Endothelial cell of umbilical vein (primary cell): ENCODE results near the gene PRKG1. TPM values are rescaled to one million over a fixed set of nuclear protein-coding genes. Genes with fewer than 3 reads are reported as not detected.

ENCODE experiments used
- BruUV-seq: library from RNA; stranded (reverse); fragments of 400-500 nt; replicated peaks from 2 replicates; lab custom pipeline; 2021; lab: Mats Ljungman, UMichigan
- CTCF ChIA-PET: fragments of 300-600, 350-600 bp; sonication (Branson Sonifier 250); formaldehyde crosslinking; loops from one replicate; lab custom pipeline; 2021; ENCODE audit warnings: antibody characterized with exemption, inconsistent platforms; lab: Charles Lee
- POLR2A ChIA-PET: fragments of 300-600, 350-600 bp; sonication (Branson Sonifier 250); formaldehyde crosslinking; loops from one replicate; lab custom pipeline; 2021; ENCODE audit warnings: antibody characterized with exemption, inconsistent platforms; lab: Charles Lee
- DNase-seq: peaks from one replicate; pipeline ENCODE4 v3.0.0-alpha.2; 2011; ENCODE audit warnings: low read depth, low spot score
- FAIRE-seq: peaks from 2 replicates; lab custom pipeline; 2011; peaks lifted over from hg19 to GRCh38; lab: Jason Lieb, UNC
- H2AFZ ChIP-seq: 2 replicates; pipeline ENCODE4 v1.6.0; 2012; ENCODE audit warnings: low read depth, low read length, control low read depth, inconsistent platforms
- H3K27ac ChIP-seq: 2 replicates; pipeline ENCODE4 v1.5.1; 2011; ENCODE audit warnings: low read depth, mild to moderate bottlenecking, control low read depth, low read length, moderate library complexity; ENCODE audit not compliant: insufficient read depth
- H3K27me3 ChIP-seq, 2 experiments: 2 replicates each; pipeline versions ENCODE4 v1.6.0 to v1.6.1; 2011; ENCODE audit warnings: low read length in 2 of 2, mixed read lengths in 1 of 2; ENCODE audit not compliant: control insufficient read depth in 2 of 2, insufficient read depth in 2 of 2
- H3K36me3 ChIP-seq, 2 experiments: 2 replicates in 1 of 2; 3 replicates in 1 of 2; pipeline ENCODE4 v1.5.1; 2011; ENCODE audit warnings: low read length in 2 of 2, mild to moderate bottlenecking in 1 of 2, moderate library complexity in 1 of 2; ENCODE audit not compliant: control insufficient read depth in 2 of 2, insufficient read depth in 2 of 2; ENCODE audit errors: extremely low read depth in 1 of 2
- H3K4me1 ChIP-seq: 3 replicates; pipeline ENCODE4 v1.5.1; 2011; ENCODE audit warnings: mild to moderate bottlenecking, low read length; ENCODE audit not compliant: control insufficient read depth, insufficient read depth; ENCODE audit errors: extremely low read depth
- H3K4me2 ChIP-seq: 2 replicates; pipeline ENCODE4 v1.6.1; 2011; ENCODE audit warnings: low read length, control low read depth, mixed read lengths; ENCODE audit not compliant: insufficient read depth
- H3K4me3 ChIP-seq, 3 experiments: fragments of 200-600 bp in 1 of 3; sonication (generic), shearing (Covaris generic) in 1 of 3; replicated peaks in 1 of 3; 2 replicates each; pipeline ENCODE4 v1.5.1; 2011 to 2016; ENCODE audit warnings: control low read depth in 3 of 3, low read length in 3 of 3, mild to moderate bottlenecking in 2 of 3, inconsistent platforms in 1 of 3, low read depth in 1 of 3, moderate library complexity in 1 of 3; ENCODE audit not compliant: insufficient read depth in 1 of 3
- H3K79me2 ChIP-seq: 2 replicates; pipeline ENCODE4 v1.6.0; 2012; ENCODE audit warnings: low read length, inconsistent platforms; ENCODE audit not compliant: control insufficient read depth, insufficient read depth
- H3K9ac ChIP-seq: replicated peaks from 2 replicates; pipeline ENCODE3; 2011; ENCODE audit warnings: low read length, control low read depth; ENCODE audit not compliant: insufficient read depth; ENCODE audit errors: extremely low read depth
- H3K9me1 ChIP-seq: replicated peaks from 3 replicates; pipeline ENCODE4 v1.6.0; 2011; ENCODE audit warnings: mild to moderate bottlenecking, low read length; ENCODE audit not compliant: control insufficient read depth, insufficient read depth; ENCODE audit errors: extremely low read depth
- H3K9me3 ChIP-seq: replicated peaks from 2 replicates; pipeline ENCODE4 v1.5.1; 2012; ENCODE audit warnings: low read length, inconsistent platforms; ENCODE audit not compliant: control insufficient read depth, insufficient read depth
- H4K20me1 ChIP-seq: replicated peaks from 2 replicates; pipeline ENCODE3; 2011; ENCODE audit warnings: mild to moderate bottlenecking, low read length; ENCODE audit not compliant: control insufficient read depth, insufficient read depth; ENCODE audit errors: extremely low read depth
- CTCF ChIP-seq, 2 donors: IDR thresholded peaks; 1 replicate in 1 of 2; 2 replicates in 1 of 2; pipeline ENCODE4 v1.5.1; 2011; ENCODE audit warnings: low read length in 2 of 2, mild to moderate bottlenecking in 2 of 2, moderate library complexity in 2 of 2, control low read depth in 1 of 2, inconsistent platforms in 1 of 2, low read depth in 1 of 2; ENCODE audit not compliant: insufficient read depth in 1 of 2; ENCODE audit errors: extremely low read depth in 1 of 2
- EZH2 ChIP-seq: IDR thresholded peaks from 2 replicates; pipeline ENCODE4 v1.6.1; 2012; ENCODE audit warnings: borderline replicate concordance, low read depth, mild to moderate bottlenecking, moderate library complexity, low read length, inconsistent platforms; ENCODE audit not compliant: severe bottlenecking
- FOS ChIP-seq: IDR thresholded peaks from 2 replicates; pipeline ENCODE4 v1.6.1; 2011; ENCODE audit warnings: mild to moderate bottlenecking, low read length, moderate library complexity, borderline replicate concordance; ENCODE audit not compliant: insufficient read depth
- GATA2 ChIP-seq: IDR thresholded peaks from 2 replicates; pipeline ENCODE4 v1.7.0; 2011; ENCODE audit warnings: low read depth, mild to moderate bottlenecking, moderate library complexity, mixed read lengths, low read length; ENCODE audit not compliant: insufficient read length, insufficient read depth
- JUN ChIP-seq: IDR thresholded peaks from 2 replicates; pipeline ENCODE4 v1.6.1; 2011; ENCODE audit warnings: borderline replicate concordance, low read depth; ENCODE audit not compliant: insufficient read length, insufficient read depth
- MYC ChIP-seq: IDR thresholded peaks from one replicate; pipeline ENCODE4 v1.6.1; 2011; ENCODE audit warnings: mild to moderate bottlenecking, low read depth, low read length
- POLR2A ChIP-seq: IDR thresholded peaks from 2 replicates; pipeline ENCODE4 v1.6.1; 2012; ENCODE audit warnings: low read depth, mild to moderate bottlenecking, control low read depth, low read length
- POLR2AphosphoS5 ChIP-seq: IDR thresholded peaks from 2 replicates; pipeline ENCODE4 v1.6.1; 2012; ENCODE audit warnings: low read depth, mild to moderate bottlenecking, control low read depth, low read length, moderate library complexity; ENCODE audit not compliant: insufficient read depth
- dilution Hi-C: fragments of 300-500 bp; cut with MboI; formaldehyde crosslinking; loops from one replicate; pipeline ENCODE4 v1.15.0; 2019; ENCODE audit warnings: low sequenced_read_pairs; ENCODE audit not compliant: extremely low pct_ligation_motif_present
- intact Hi-C: fragments of 100-400 bp; cut with micrococcal nuclease; formaldehyde crosslinking; loops from one replicate; pipeline ENCODE4 v1.10.0; 2022
- polyA plus RNA-seq, 4 experiments: library from polyadenylated mRNA; depleted of rRNA in 3 of 4; stranded (reverse) in 3 of 4; unstranded in 1 of 4; fragments of >200 nt; gene quantifications; 2 replicates each; pipeline versions ENCODE4 v1.2.1 to v1.2.3, GENCODE V29; 2011 to 2012; ENCODE audit warnings: missing spikeins in 1 of 4
- total RNA-seq: library from RNA; stranded (reverse); gene quantifications from 2 replicates; pipeline ENCODE4 v1.2.3, GENCODE V29; 2021
- TF ChIP-seq, protein P1 (sequence below): IDR thresholded peaks from 2 replicates; pipeline ENCODE4 v1.6.1; 2011; ENCODE audit not compliant: insufficient read depth, insufficient read length

The PRKG1 gene
- total and polyA plus RNA-seq, 2 donors (not counting 3 experiments of a cell fraction or from before 2014, with no cell fraction given), result 0.01 to 0.18 TPM

DNA sequence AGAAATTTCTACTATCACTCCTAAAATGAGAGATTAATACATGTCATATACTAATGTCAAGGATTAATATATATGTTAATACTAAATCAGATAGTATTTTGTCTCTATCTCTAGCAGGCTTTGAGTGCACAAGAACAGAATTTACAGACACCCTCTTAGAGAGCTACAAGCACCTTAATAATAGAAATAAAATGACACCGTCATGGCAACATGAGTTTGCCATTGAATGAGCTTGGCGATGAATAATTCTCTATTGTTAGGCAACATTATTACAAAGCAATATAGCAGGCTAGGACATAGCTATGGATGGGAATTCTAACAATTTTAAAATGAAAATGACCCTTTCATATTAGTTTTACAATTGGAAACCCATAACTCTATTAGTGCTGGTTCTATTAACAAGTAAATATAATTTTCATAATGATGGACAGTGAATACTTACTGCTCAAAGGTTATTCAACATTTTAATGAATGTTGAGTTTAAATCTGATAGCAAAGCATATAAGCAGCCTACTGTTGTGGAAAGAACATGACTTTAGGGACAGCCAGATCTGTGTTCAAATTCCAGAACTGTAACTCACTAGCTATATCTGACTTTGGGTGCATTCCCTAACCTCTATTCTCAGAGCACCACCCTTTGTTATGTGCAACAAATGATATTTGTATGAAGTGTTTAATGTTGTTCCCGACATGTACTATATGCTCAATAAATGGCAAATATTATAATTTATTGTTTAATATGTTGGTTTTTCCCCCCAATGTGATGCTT, 1055.3 kb downstream of the PRKG1 start:
- H3K79me2 ChIP-seq, result no peaks in the 10 kb centered on the region
- no peak overlapping the region for H3K27ac ChIP-seq
- peaks cover 0 to 2% of the 10 kb centered on the region in 2 experiments for H3K27me3 ChIP-seq
- no peak overlapping the region for H3K9ac ChIP-seq
- dilution Hi-C loops, result no loop called here
- no peak overlapping the region for H2AFZ ChIP-seq
- ChIA-PET POLR2A (no interaction called here), CTCF (no interaction called here)
- no peaks in the 10 kb centered on the region for H4K20me1 ChIP-seq
- DNase-seq (no peak), FAIRE-seq (no peak)
- TF ChIP-seq MYC (no peak), FOS (no peak), JUN (no peak), CTCF (IDR thresholded peaks at IDR 0.05; ENCODE audit: extremely low read depth in 1 of 2, insufficient read depth in 1 of 2, low read depth in 1 of 2, low read length in 2 of 2) (no peak), EZH2 (no peak), POLR2A (no peak), GATA2 (no peak), POLR2AphosphoS5 (no peak)
- TF ChIP-seq, protein P1, sequence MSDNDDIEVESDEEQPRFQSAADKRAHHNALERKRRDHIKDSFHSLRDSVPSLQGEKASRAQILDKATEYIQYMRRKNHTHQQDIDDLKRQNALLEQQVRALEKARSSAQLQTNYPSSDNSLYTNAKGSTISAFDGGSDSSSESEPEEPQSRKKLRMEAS, result no peak
- H3K4me1 ChIP-seq, result no peaks in the 10 kb centered on the region
- no peak overlapping the region for H3K4me2 ChIP-seq
- no TSS peak for BruUV-seq
- H3K4me3 ChIP-seq, result no peak overlapping the region
- no peaks in the 10 kb centered on the region for H3K9me1 ChIP-seq
- no peaks in the 10 kb centered on the region for H3K36me3 ChIP-seq
- intact Hi-C loops, result no loop called here
- no peaks in the 10 kb centered on the region for H3K9me3 ChIP-seq
